Measurements from ENCODE around the gene EPB41L2.

GRCh38 chr6:130996635-130997034 lies 66.4 kb downstream of the EPB41L2 start:
- TF ChIP-seq CTCF (IDR thresholded peaks at IDR 0.05) (no peak), POLR2A (IDR thresholded peaks at IDR 0.05) (no peak)
